DMS153 treated with DMSO at 0.1 percent for 48 hours (cell line): ENCODE results near the gene TGM6.

Experiments used
- DNase-seq: peaks from one replicate; lab custom pipeline; 2025; ENCODE audit not compliant: unreplicated experiment; lab: John Stamatoyannopoulos, UW

The TGM6 gene

DNA sequence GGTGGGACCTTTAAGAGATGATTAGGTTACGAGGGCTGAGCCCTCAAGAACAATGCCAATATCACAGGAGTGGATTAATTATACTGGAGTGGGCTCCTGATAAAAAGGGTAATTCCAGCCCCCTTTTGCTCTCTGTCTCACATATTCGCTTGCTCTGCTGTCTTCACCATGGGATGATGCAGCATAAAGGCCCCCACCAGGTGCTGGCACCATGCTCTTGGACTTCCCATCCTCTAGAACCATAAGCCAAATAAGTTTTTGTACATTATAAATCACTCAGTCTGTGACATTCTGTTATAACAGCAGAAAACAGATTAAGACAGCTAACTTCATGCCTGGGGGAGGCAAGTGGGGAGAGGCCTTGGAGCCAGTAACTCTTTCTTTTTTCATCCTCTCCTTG lies 99.7 kb downstream of the TGM6 start:
- DNase-seq, result no peak
